IPS-15b (cell line): Measurements from ENCODE around the gene PPP5C.
"Not testable (repeated sequence)": the region's sequence is repeated elsewhere in the genome, so short reads cannot be mapped to it uniquely, and the experiment has no call there.

Experiments
- H3K27me3 ChIP-seq: one replicate; pipeline ENCODE4 v1.6.1; 2013; ENCODE audit warnings: low read length; ENCODE audit not compliant: control insufficient read depth, insufficient read depth
- H3K36me3 ChIP-seq: one replicate; pipeline ENCODE4 v1.6.1; 2013; ENCODE audit warnings: low read length; ENCODE audit not compliant: control insufficient read depth, insufficient read depth
- H3K4me1 ChIP-seq: one replicate; pipeline ENCODE4 v1.6.1; 2013; ENCODE audit warnings: mild to moderate bottlenecking, low read length; ENCODE audit not compliant: control insufficient read depth, insufficient read depth
- H3K4me3 ChIP-seq: one replicate; pipeline ENCODE4 v1.5.1; 2013; ENCODE audit warnings: low read depth, low read length
- H3K9ac ChIP-seq: one replicate; pipeline ENCODE4 v1.6.1; 2013; ENCODE audit warnings: low read depth, mild to moderate bottlenecking, low read length
- H3K9me3 ChIP-seq: one replicate; pipeline ENCODE4 v1.6.1; 2013; ENCODE audit warnings: mild to moderate bottlenecking, low read length; ENCODE audit not compliant: control insufficient read depth, insufficient read depth

The PPP5C gene

GRCh38 chr19:46435009-46435408 is 88.1 kb downstream of the PPP5C start:
- no peaks in the 10 kb centered on the region for H3K36me3 ChIP-seq
- peaks cover 3% of the 10 kb centered on the region for H3K4me1 ChIP-seq
- no peak overlapping the region for H3K9ac ChIP-seq
- peaks cover 3% of the 10 kb centered on the region for H3K27me3 ChIP-seq
- H3K4me3 ChIP-seq, result no peak overlapping the region
- H3K9me3 ChIP-seq, result no peaks in the 10 kb centered on the region

- not testable (repeated sequence) for H3K4me1 ChIP-seq, H3K9me3 ChIP-seq, H3K36me3 ChIP-seq, H3K27me3 ChIP-seq, H3K9ac ChIP-seq, H3K4me3 ChIP-seq
Observed at GRCh38 chr19:46435689-46436088, 88.8 kb downstream of the PPP5C start.
